Measurements from ENCODE around the gene CTBP2.

- TF ChIP-seq CTCF (IDR thresholded peaks at IDR 0.05) (no peak), POLR2A (IDR thresholded peaks at IDR 0.05) (no peak)
These were observed 156.4 kb downstream of the CTBP2 start for GRCh38 chr10:125003901-125004467.

Measured in thyroid gland (tissue), 4 donors.